ENCODE data around the gene MGME1. TPM values are rescaled to one million over a fixed set of nuclear protein-coding genes. Genes with fewer than 3 reads are reported as not detected.

The MGME1 gene
- total RNA-seq, 1 donor from 2014 or later, result 14.0 TPM

- DNase-seq (ENCODE audit: low read depth, low spot score), result no peak
Measured at GRCh38 chr20:17992224-17992637, 23.4 kb downstream of the MGME1 start.

GRCh38 chr20:17992847-17993513, 24.2 kb downstream of the MGME1 start:
- DNase-seq (ENCODE audit: low read depth, low spot score), result no peak

GRCh38 chr20:17993546-17993945, 24.7 kb downstream of the MGME1 start:
- DNase-seq (ENCODE audit: low read depth, low spot score), result no peak

GRCh38 chr20:17995967-17996819, 27.4 kb downstream of the MGME1 start:
- no peak for DNase-seq (ENCODE audit: low read depth, low spot score)

- no peak for DNase-seq (ENCODE audit: low read depth, low spot score)
Measured at GRCh38 chr20:17998446-17998845, 29.6 kb downstream of the MGME1 start.

- DNase-seq (ENCODE audit: low read depth, low spot score), result no peak
Measured at GRCh38 chr20:17999566-17999965, 30.7 kb downstream of the MGME1 start.

- DNase-seq (ENCODE audit: low read depth, low spot score), result no peak
Measured at GRCh38 chr20:18001131-18001921, 32.5 kb downstream of the MGME1 start.

- DNase-seq (ENCODE audit: low read depth, low spot score), result no peak
Measured at GRCh38 chr20:18003897-18004296, 35.1 kb downstream of the MGME1 start.

- no peak for DNase-seq (ENCODE audit: low read depth, low spot score)
Measured at GRCh38 chr20:18004384-18005031, 35.7 kb downstream of the MGME1 start.

GRCh38 chr20:18005170-18005989, 36.6 kb downstream of the MGME1 start:
- DNase-seq (ENCODE audit: low read depth, low spot score), result no peak

- no peak for DNase-seq (ENCODE audit: low read depth, low spot score)
Measured at GRCh38 chr20:18005990-18006364, 37.2 kb downstream of the MGME1 start.

GRCh38 chr20:18006684-18007083, 37.9 kb downstream of the MGME1 start:
- no peak for DNase-seq (ENCODE audit: low read depth, low spot score)

GRCh38 chr20:18007534-18008292, 38.9 kb downstream of the MGME1 start:
- DNase-seq (ENCODE audit: low read depth, low spot score), result no peak

GRCh38 chr20:18009116-18009515, 40.3 kb downstream of the MGME1 start:
- no peak for DNase-seq (ENCODE audit: low read depth, low spot score)

- DNase-seq (ENCODE audit: low read depth, low spot score), result no peak
Measured at GRCh38 chr20:18011482-18011881, 42.7 kb downstream of the MGME1 start.

GRCh38 chr20:18011951-18012645, 43.3 kb downstream of the MGME1 start:
- DNase-seq (ENCODE audit: low read depth, low spot score), result no peak

- DNase-seq (ENCODE audit: low read depth, low spot score), result no peak
Measured at GRCh38 chr20:18012901-18013300, 44.1 kb downstream of the MGME1 start.

- no peak for DNase-seq (ENCODE audit: low read depth, low spot score)
Measured at GRCh38 chr20:18014411-18014810, 45.6 kb downstream of the MGME1 start.

GRCh38 chr20:18016772-18017171, 48.0 kb downstream of the MGME1 start:
- DNase-seq (ENCODE audit: low read depth, low spot score), result no peak

All from pulmonary artery endothelial cell (primary cell).